ENCODE measurements around the gene RASGRF2. TPM values are rescaled to one million over a fixed set of nuclear protein-coding genes. Genes with fewer than 3 reads are reported as not detected.

RASGRF2 gene
- polyA plus RNA-seq, 1 donor from 2014 or later: 0.42 TPM

DNA sequence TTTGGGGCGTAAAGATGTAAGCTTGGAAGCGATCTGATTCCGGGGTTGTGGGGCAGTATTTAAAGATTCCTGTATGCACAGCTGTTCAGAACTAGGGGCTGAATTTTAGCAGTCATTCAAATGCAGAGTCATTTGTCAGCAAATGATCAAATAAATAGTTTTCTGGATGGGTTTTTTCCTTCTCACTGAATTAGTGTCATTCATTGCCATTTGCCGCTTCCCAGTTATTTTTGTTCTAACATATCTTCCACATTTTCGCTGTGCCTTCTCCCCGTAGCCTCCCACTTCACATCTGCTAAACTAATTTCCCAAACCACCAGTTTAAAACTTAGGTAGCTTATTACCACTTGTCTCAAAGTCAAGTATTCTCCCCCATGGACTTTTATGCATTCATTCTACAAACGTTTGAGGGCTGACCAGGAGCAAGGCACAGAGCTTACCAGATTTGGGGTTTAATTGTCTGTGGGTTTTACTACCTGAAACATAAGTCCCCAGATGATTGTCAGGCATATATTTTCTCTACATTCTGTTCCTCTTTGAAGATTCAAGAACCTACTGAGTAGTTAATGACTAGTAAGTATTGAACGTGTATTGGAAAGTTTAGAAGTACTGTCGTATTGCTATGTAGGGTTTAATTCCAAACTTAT is 231.7 kb downstream of the RASGRF2 start:
- Histone ChIP-seq H3K27me3 (ENCODE audit: insufficient read depth, low read depth, low read length) (no peaks in the 10 kb centered on the region), H3K4me2 (ENCODE audit: low read length) (no peak overlapping the region), H2AFZ (ENCODE audit: low read depth, low read length) (no peak overlapping the region), H3K27ac (ENCODE audit: low read length) (no peak overlapping the region), H3K79me2 (replicated peaks; ENCODE audit: insufficient read depth, low read length) (no peaks in the 10 kb centered on the region), H4K20me1 (ENCODE audit: insufficient read depth) (no peaks in the 10 kb centered on the region), H3K9me2 (ENCODE audit: insufficient read depth, low read length) (no peaks in the 10 kb centered on the region), H3F3A (ENCODE audit: insufficient read depth, low read length, poor library complexity, severe bottlenecking) (no peaks in the 10 kb centered on the region), H3K9me3 (ENCODE audit: low read length) (no peaks in the 10 kb centered on the region), H3K4me3 (ENCODE audit: low read length) (no peak overlapping the region), H3K9ac (ENCODE audit: low read length) (no peak overlapping the region), H3K36me3 (ENCODE audit: insufficient read depth, low read length) (no peaks in the 10 kb centered on the region)
- TF ChIP-seq TAF1 (IDR thresholded peaks at IDR 0.05; ENCODE audit: low read depth) (no peak), POLR2AphosphoS5 (IDR thresholded peaks at IDR 0.05) (no peak), SMC3 (conservative IDR thresholded peaks at IDR 0.05; ENCODE audit: poor library complexity) (no peak), RAD21 (conservative IDR thresholded peaks at IDR 0.05) (no peak), EZH2 (IDR thresholded peaks at IDR 0.05; ENCODE audit: borderline replicate concordance, insufficient read depth, low read length, poor library complexity, severe bottlenecking) (no peak), EP300 (conservative IDR thresholded peaks at IDR 0.05; ENCODE audit: poor library complexity, severe bottlenecking) (no peak), MXI1 (conservative IDR thresholded peaks at IDR 0.05; ENCODE audit: poor library complexity, severe bottlenecking) (no peak)
- TF ChIP-seq, protein P1, sequence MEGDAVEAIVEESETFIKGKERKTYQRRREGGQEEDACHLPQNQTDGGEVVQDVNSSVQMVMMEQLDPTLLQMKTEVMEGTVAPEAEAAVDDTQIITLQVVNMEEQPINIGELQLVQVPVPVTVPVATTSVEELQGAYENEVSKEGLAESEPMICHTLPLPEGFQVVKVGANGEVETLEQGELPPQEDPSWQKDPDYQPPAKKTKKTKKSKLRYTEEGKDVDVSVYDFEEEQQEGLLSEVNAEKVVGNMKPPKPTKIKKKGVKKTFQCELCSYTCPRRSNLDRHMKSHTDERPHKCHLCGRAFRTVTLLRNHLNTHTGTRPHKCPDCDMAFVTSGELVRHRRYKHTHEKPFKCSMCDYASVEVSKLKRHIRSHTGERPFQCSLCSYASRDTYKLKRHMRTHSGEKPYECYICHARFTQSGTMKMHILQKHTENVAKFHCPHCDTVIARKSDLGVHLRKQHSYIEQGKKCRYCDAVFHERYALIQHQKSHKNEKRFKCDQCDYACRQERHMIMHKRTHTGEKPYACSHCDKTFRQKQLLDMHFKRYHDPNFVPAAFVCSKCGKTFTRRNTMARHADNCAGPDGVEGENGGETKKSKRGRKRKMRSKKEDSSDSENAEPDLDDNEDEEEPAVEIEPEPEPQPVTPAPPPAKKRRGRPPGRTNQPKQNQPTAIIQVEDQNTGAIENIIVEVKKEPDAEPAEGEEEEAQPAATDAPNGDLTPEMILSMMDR (IDR thresholded peaks at IDR 0.05; ENCODE audit: poor library complexity, severe bottlenecking): no peak
- TF ChIP-seq, protein P2, sequence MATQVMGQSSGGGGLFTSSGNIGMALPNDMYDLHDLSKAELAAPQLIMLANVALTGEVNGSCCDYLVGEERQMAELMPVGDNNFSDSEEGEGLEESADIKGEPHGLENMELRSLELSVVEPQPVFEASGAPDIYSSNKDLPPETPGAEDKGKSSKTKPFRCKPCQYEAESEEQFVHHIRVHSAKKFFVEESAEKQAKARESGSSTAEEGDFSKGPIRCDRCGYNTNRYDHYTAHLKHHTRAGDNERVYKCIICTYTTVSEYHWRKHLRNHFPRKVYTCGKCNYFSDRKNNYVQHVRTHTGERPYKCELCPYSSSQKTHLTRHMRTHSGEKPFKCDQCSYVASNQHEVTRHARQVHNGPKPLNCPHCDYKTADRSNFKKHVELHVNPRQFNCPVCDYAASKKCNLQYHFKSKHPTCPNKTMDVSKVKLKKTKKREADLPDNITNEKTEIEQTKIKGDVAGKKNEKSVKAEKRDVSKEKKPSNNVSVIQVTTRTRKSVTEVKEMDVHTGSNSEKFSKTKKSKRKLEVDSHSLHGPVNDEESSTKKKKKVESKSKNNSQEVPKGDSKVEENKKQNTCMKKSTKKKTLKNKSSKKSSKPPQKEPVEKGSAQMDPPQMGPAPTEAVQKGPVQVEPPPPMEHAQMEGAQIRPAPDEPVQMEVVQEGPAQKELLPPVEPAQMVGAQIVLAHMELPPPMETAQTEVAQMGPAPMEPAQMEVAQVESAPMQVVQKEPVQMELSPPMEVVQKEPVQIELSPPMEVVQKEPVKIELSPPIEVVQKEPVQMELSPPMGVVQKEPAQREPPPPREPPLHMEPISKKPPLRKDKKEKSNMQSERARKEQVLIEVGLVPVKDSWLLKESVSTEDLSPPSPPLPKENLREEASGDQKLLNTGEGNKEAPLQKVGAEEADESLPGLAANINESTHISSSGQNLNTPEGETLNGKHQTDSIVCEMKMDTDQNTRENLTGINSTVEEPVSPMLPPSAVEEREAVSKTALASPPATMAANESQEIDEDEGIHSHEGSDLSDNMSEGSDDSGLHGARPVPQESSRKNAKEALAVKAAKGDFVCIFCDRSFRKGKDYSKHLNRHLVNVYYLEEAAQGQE (IDR thresholded peaks at IDR 0.05; ENCODE audit: borderline replicate concordance): no peak

DNA sequence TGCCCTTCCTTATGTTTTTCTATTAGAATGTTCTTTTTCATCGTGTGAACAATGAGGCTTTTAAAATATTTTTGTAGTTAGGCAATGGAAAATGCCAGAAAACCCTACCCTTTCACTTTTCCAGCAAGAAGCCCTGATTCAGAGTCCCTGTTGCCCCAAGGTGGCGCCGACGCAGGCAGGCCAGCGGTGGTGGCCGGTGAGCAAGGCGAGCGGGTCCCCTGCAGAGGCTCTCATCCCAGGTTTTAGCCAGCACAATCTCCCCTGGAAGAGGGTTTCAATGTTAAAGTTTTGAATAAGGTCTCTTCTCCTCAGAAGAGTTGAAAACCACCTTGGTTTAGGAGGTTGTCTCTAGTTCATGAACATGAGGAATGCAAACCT is 232.2 kb downstream of the RASGRF2 start:
- H3K27ac ChIP-seq (ENCODE audit: low read length): no peak overlapping the region
- H3K9ac ChIP-seq (ENCODE audit: low read length): no peak overlapping the region
- H2AFZ ChIP-seq (ENCODE audit: low read depth, low read length): no peak overlapping the region
- no peak overlapping the region for H3K4me2 ChIP-seq (ENCODE audit: low read length)
- no peaks in the 10 kb centered on the region for H3K27me3 ChIP-seq (ENCODE audit: insufficient read depth, low read depth, low read length)
- no peaks in the 10 kb centered on the region for H4K20me1 ChIP-seq (ENCODE audit: insufficient read depth)
- H3K9me3 ChIP-seq (ENCODE audit: low read length): no peaks in the 10 kb centered on the region
- TF ChIP-seq SMC3 (conservative IDR thresholded peaks at IDR 0.05; ENCODE audit: poor library complexity) (no peak), POLR2AphosphoS5 (IDR thresholded peaks at IDR 0.05) (no peak), RAD21 (conservative IDR thresholded peaks at IDR 0.05) (no peak), EP300 (conservative IDR thresholded peaks at IDR 0.05; ENCODE audit: poor library complexity, severe bottlenecking) (no peak), EZH2 (IDR thresholded peaks at IDR 0.05; ENCODE audit: borderline replicate concordance, insufficient read depth, low read length, poor library complexity, severe bottlenecking) (no peak), MXI1 (conservative IDR thresholded peaks at IDR 0.05; ENCODE audit: poor library complexity, severe bottlenecking) (no peak), TAF1 (IDR thresholded peaks at IDR 0.05; ENCODE audit: low read depth) (no peak)
- TF ChIP-seq, protein P2 (IDR thresholded peaks at IDR 0.05; ENCODE audit: borderline replicate concordance): no peak
- TF ChIP-seq, protein P1 (IDR thresholded peaks at IDR 0.05; ENCODE audit: poor library complexity, severe bottlenecking): no peak
- H3K79me2 ChIP-seq (replicated peaks; ENCODE audit: insufficient read depth, low read length): no peaks in the 10 kb centered on the region
- H3F3A ChIP-seq (ENCODE audit: insufficient read depth, low read length, poor library complexity, severe bottlenecking): no peaks in the 10 kb centered on the region
- H3K9me2 ChIP-seq (ENCODE audit: insufficient read depth, low read length): no peaks in the 10 kb centered on the region
- no peak overlapping the region for H3K4me3 ChIP-seq (ENCODE audit: low read length)
- no peaks in the 10 kb centered on the region for H3K36me3 ChIP-seq (ENCODE audit: insufficient read depth, low read length)
